ENCODE measurements around the gene DCT. TPM values are rescaled to one million over a fixed set of nuclear protein-coding genes. Genes with fewer than 3 reads are reported as not detected.
A peak's percentile ranks its signal among the peaks of the same experiment; 100 is the strongest.

DCT gene
- total and polyA plus RNA-seq, 2 experiments from 2014 or later, result not detected

- no peaks in the 10 kb centered on the region for H3K27me3 ChIP-seq (replicated peaks; ENCODE audit: insufficient read depth)
- H3K4me2 ChIP-seq (ENCODE audit: unreplicated experiment), result no peak overlapping the region
- H4K20me1 ChIP-seq (ENCODE audit: insufficient read depth), result no peaks in the 10 kb centered on the region
- H3K79me2 ChIP-seq (ENCODE audit: insufficient read depth), result no peaks in the 10 kb centered on the region
- in situ Hi-C loops (cut with MboI), result no loop called here
- no peak overlapping the region for H3K4me3 ChIP-seq
- H3K9me2 ChIP-seq (ENCODE audit: insufficient read depth), result no peaks in the 10 kb centered on the region
- no peaks in the 10 kb centered on the region for H3K36me3 ChIP-seq (ENCODE audit: low read depth)
- no peaks in the 10 kb centered on the region for H3F3A ChIP-seq (ENCODE audit: insufficient read depth)
- TF ChIP-seq EZH2 (IDR thresholded peaks at IDR 0.05; ENCODE audit: insufficient read depth, poor library complexity, severe bottlenecking), result no peak
- H3K4me1 ChIP-seq (ENCODE audit: insufficient read depth), result no peaks in the 10 kb centered on the region
- H3K9me3 ChIP-seq (ENCODE audit: low read depth), result no peaks in the 10 kb centered on the region
- H3K9ac ChIP-seq, result no peak overlapping the region
- peak; percentile 3 for DNase-seq
- WGBS, 2 experiments (ENCODE audit: low coverage in 1 of 2, low lambda C conversion rate in 2 of 2, missing lambda C conversion rate in 2 of 2), result 50 to 58% methylated on average over 1 of the region's 1 CpG
- H2AFZ ChIP-seq, result no peak overlapping the region
- H3K27ac ChIP-seq, result no peak overlapping the region
Observed at GRCh38 chr13:94464771-94465170, 14.7 kb downstream of the DCT start.

GRCh38 chr13:94462670-94463069 is 16.8 kb downstream of the DCT start:
- Histone ChIP-seq H3K4me2 (ENCODE audit: unreplicated experiment) (no peak overlapping the region), H3K9me2 (ENCODE audit: insufficient read depth) (no peaks in the 10 kb centered on the region), H3K9ac (no peak overlapping the region), H3K79me2 (ENCODE audit: insufficient read depth) (no peaks in the 10 kb centered on the region), H3K4me1 (ENCODE audit: insufficient read depth) (no peaks in the 10 kb centered on the region), H3K4me3 (no peak overlapping the region), H3K9me3 (ENCODE audit: low read depth) (no peaks in the 10 kb centered on the region), H4K20me1 (ENCODE audit: insufficient read depth) (no peaks in the 10 kb centered on the region), H3F3A (ENCODE audit: insufficient read depth) (no peaks in the 10 kb centered on the region), H3K27ac (no peak overlapping the region), H3K36me3 (ENCODE audit: low read depth) (no peaks in the 10 kb centered on the region), H3K27me3 (replicated peaks; ENCODE audit: insufficient read depth) (no peaks in the 10 kb centered on the region), H2AFZ (no peak overlapping the region)
- DNase-seq, result no peak
- no peak for TF ChIP-seq EZH2phosphoT487 (IDR thresholded peaks at IDR 0.05; ENCODE audit: insufficient read depth, low read depth)
- no peak for TF ChIP-seq EZH2 (IDR thresholded peaks at IDR 0.05; ENCODE audit: insufficient read depth, poor library complexity, severe bottlenecking)
- 49% methylated on average over 6 of the region's 6 CpGs for WGBS, 2 experiments (ENCODE audit: low coverage in 1 of 2, low lambda C conversion rate in 2 of 2, missing lambda C conversion rate in 2 of 2)
- in situ Hi-C loops (cut with MboI), result no loop called here

DNA sequence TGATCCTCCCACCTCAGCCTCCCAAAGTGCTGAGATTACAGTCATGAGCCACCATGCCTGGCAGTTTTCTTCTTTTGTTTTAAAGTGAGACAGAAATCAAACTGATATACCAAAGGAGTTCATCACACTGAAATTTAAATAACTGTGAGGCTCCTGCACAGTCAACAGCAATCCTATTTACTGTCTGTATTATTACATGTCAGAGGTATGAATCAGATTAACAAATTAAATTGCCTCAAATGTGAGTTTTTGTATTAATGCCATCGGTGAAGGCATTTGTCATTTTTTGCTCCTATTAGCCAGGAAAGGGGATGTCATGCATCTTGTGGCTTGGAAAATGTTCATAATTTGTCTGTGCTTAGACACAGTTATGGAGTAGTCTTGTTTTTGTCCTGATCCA is 20.4 kb downstream of the DCT start:
- DNase-seq, result no peak
- TF ChIP-seq EZH2 (IDR thresholded peaks at IDR 0.05; ENCODE audit: insufficient read depth, poor library complexity, severe bottlenecking), result no peak
- no peak overlapping the region for H3K27ac ChIP-seq
- H3K27me3 ChIP-seq (replicated peaks; ENCODE audit: insufficient read depth), result no peaks in the 10 kb centered on the region
- in situ Hi-C loops (cut with MboI), result no loop called here
- 12 to 14% methylated on average over 1 of the region's 1 CpG for WGBS, 2 experiments (ENCODE audit: low coverage in 1 of 2, low lambda C conversion rate in 2 of 2, missing lambda C conversion rate in 2 of 2)
- no peaks in the 10 kb centered on the region for H4K20me1 ChIP-seq (ENCODE audit: insufficient read depth)
- H3K9me3 ChIP-seq (ENCODE audit: low read depth), result no peaks in the 10 kb centered on the region
- H3K4me3 ChIP-seq, result no peak overlapping the region
- no peaks in the 10 kb centered on the region for H3K9me2 ChIP-seq (ENCODE audit: insufficient read depth)
- H3K9ac ChIP-seq, result no peak overlapping the region
- no peaks in the 10 kb centered on the region for H3K4me1 ChIP-seq (ENCODE audit: insufficient read depth)
- H3K4me2 ChIP-seq (ENCODE audit: unreplicated experiment), result no peak overlapping the region
- no peak overlapping the region for H2AFZ ChIP-seq
- no peaks in the 10 kb centered on the region for H3K79me2 ChIP-seq (ENCODE audit: insufficient read depth)
- H3F3A ChIP-seq (ENCODE audit: insufficient read depth), result no peaks in the 10 kb centered on the region
- H3K36me3 ChIP-seq (ENCODE audit: low read depth), result no peaks in the 10 kb centered on the region

- Histone ChIP-seq H3F3A (ENCODE audit: insufficient read depth) (no peaks in the 10 kb centered on the region), H3K36me3 (ENCODE audit: low read depth) (no peaks in the 10 kb centered on the region), H3K9ac (no peak overlapping the region), H3K4me3 (no peak overlapping the region), H3K4me2 (ENCODE audit: unreplicated experiment) (no peak overlapping the region), H3K9me3 (ENCODE audit: low read depth) (no peaks in the 10 kb centered on the region), H3K9me2 (ENCODE audit: insufficient read depth) (no peaks in the 10 kb centered on the region), H3K4me1 (ENCODE audit: insufficient read depth) (no peaks in the 10 kb centered on the region), H3K27me3 (replicated peaks; ENCODE audit: insufficient read depth) (peaks cover 9% of the 10 kb centered on the region; the same call in 1 of the 2 replicates), H4K20me1 (ENCODE audit: insufficient read depth) (no peaks in the 10 kb centered on the region), H3K27ac (no peak overlapping the region), H2AFZ (no peak overlapping the region), H3K79me2 (ENCODE audit: insufficient read depth) (no peaks in the 10 kb centered on the region)
- in situ Hi-C loops (cut with MboI), result no loop called here
- DNase-seq, result no peak
- TF ChIP-seq EZH2phosphoT487 (IDR thresholded peaks at IDR 0.05; ENCODE audit: insufficient read depth, low read depth) (no peak), EZH2 (IDR thresholded peaks at IDR 0.05; ENCODE audit: insufficient read depth, poor library complexity, severe bottlenecking) (no peak)
- WGBS, 2 experiments (ENCODE audit: low coverage in 1 of 2, low lambda C conversion rate in 2 of 2, missing lambda C conversion rate in 2 of 2), result 55 to 69% methylated on average over 2 of the region's 2 CpGs
Observed at GRCh38 chr13:94455414-94455813, 24.1 kb downstream of the DCT start.

DNA sequence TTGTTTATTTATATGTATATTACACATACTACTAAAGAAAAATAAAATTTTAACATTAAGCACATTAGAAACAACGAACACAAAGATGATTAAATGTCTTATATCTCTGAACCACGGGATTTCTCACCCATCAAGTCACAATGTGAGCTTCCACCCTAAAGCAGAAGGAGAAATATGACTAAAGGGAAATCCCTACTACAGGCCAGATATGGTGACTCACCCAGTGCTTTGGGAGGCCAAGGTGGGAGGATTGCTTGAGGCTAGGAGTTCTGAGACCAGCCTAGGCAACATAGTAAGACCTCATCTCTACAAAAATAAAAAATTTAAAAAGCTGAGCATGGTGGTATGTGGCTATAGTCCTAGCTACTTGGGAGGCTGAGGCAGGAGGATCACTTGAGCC is 24.6 kb downstream of the DCT start:
- H3K27ac ChIP-seq, result no peak overlapping the region
- no peaks in the 10 kb centered on the region for H3K4me1 ChIP-seq (ENCODE audit: insufficient read depth)
- H4K20me1 ChIP-seq (ENCODE audit: insufficient read depth), result no peaks in the 10 kb centered on the region
- H3K79me2 ChIP-seq (ENCODE audit: insufficient read depth), result no peaks in the 10 kb centered on the region
- 69 to 73% methylated on average over 2 of the region's 2 CpGs for WGBS, 2 experiments (ENCODE audit: low coverage in 1 of 2, low lambda C conversion rate in 2 of 2, missing lambda C conversion rate in 2 of 2)
- no peaks in the 10 kb centered on the region for H3K9me3 ChIP-seq (ENCODE audit: low read depth)
- H2AFZ ChIP-seq, result no peak overlapping the region
- TF ChIP-seq EZH2phosphoT487 (IDR thresholded peaks at IDR 0.05; ENCODE audit: insufficient read depth, low read depth) (no peak), EZH2 (IDR thresholded peaks at IDR 0.05; ENCODE audit: insufficient read depth, poor library complexity, severe bottlenecking) (no peak)
- no peaks in the 10 kb centered on the region for H3F3A ChIP-seq (ENCODE audit: insufficient read depth)
- H3K4me2 ChIP-seq (ENCODE audit: unreplicated experiment), result no peak overlapping the region
- no peaks in the 10 kb centered on the region for H3K9me2 ChIP-seq (ENCODE audit: insufficient read depth)
- H3K36me3 ChIP-seq (ENCODE audit: low read depth), result no peaks in the 10 kb centered on the region
- H3K9ac ChIP-seq, result no peak overlapping the region
- no peak overlapping the region for H3K4me3 ChIP-seq
- DNase-seq, result no peak
- in situ Hi-C loops (cut with MboI), result no loop called here
- peaks cover 9% of the 10 kb centered on the region; the same call in 1 of the 2 replicates for H3K27me3 ChIP-seq (replicated peaks; ENCODE audit: insufficient read depth)

Data from GM23248 (cell line).